Omental fat pad (tissue), 4 donors: ENCODE results near the gene ANKRD1. TPM values are rescaled to one million over a fixed set of nuclear protein-coding genes. Genes with fewer than 3 reads are reported as not detected.
"Not testable (repeated sequence)": the region's sequence is repeated elsewhere in the genome, so short reads cannot be mapped to it uniquely, and the experiment has no call there.

ENCODE experiments used
- ATAC-seq: fragments of 150-250 bp; one replicate; pipeline ENCODE4 v1.9.1; 2016; ENCODE audit warnings: mild to moderate bottlenecking, moderate library complexity; ENCODE audit not compliant: low FRiP score
- DNase-seq: peaks from one replicate; pipeline ENCODE4 v3.0.0-alpha.2; 2019; ENCODE audit warnings: low spot score
- CTCF ChIP-seq, 3 donors: fragments of 450-650 bp; IDR thresholded peaks; one replicate each; pipeline ENCODE4 v1.5.1; 2016 to 2017; ENCODE audit warnings: antibody characterized with exemption in 3 of 3, mild to moderate bottlenecking in 3 of 3, moderate library complexity in 2 of 3
- total RNA-seq, 4 donors: library from RNA; depleted of rRNA; stranded (reverse); fragments of >200 nt; gene quantifications; one replicate each; pipeline ENCODE4 v1.1.0, GENCODE V29; 2016

The ANKRD1 gene
- total RNA-seq, 4 donors from 2014 or later = 3.8 TPM; not detected in 3

- no peak for DNase-seq
- TF ChIP-seq CTCF (IDR thresholded peaks at IDR 0.05) = no peak
- ATAC-seq = no peak
These were observed 26.4 kb upstream of the ANKRD1 start for GRCh38 chr10:90947030-90947960.

- no peak for ATAC-seq
- DNase-seq = no peak
- TF ChIP-seq CTCF (IDR thresholded peaks at IDR 0.05) = no peak
These were observed 24.7 kb upstream of the ANKRD1 start for GRCh38 chr10:90945491-90946070.

- ATAC-seq (no peak), DNase-seq (no peak)
- no peak for TF ChIP-seq CTCF (IDR thresholded peaks at IDR 0.05)
These were observed 23.9 kb upstream of the ANKRD1 start for GRCh38 chr10:90944749-90945148.

- not testable (repeated sequence) for DNase-seq, ATAC-seq
These were observed 22.1 kb upstream of the ANKRD1 start for GRCh38 chr10:90942980-90943379.

- DNase-seq (no peak), ATAC-seq (no peak)
- TF ChIP-seq CTCF (IDR thresholded peaks at IDR 0.05) = no peak
These were observed 18.8 kb upstream of the ANKRD1 start for GRCh38 chr10:90939648-90940047.

- DNase-seq = no peak
- ATAC-seq = no peak
These were observed 18.2 kb upstream of the ANKRD1 start for GRCh38 chr10:90939116-90939515.

More at GRCh38 chr10:90939116-90939515, 18.2 kb upstream of the ANKRD1 start:
- TF ChIP-seq CTCF (IDR thresholded peaks at IDR 0.05) = no peak
